Transverse colon (tissue), 3 donors: ENCODE measurements around the gene PCDHGB6.

ENCODE experiments used
- EP300 ChIP-seq: sonication (generic); formaldehyde crosslinking; IDR thresholded peaks from one replicate; pipeline ENCODE4 v1.6.1; 2017; ENCODE audit warnings: antibody characterized with exemption, low read depth
- TF ChIP-seq, protein P1 (sequence below), 5 experiments: fragments of 200-600 bp in 3 of 5; fragments of 450-650 bp in 2 of 5; sonication (generic) in 3 of 5; IDR thresholded peaks; 1 replicate in 2 of 5; 2 replicates in 3 of 5; pipeline ENCODE4 v1.5.1; 2016 to 2017; ENCODE audit warnings: antibody characterized with exemption in 5 of 5, inconsistent platforms in 3 of 5, mild to moderate bottlenecking in 2 of 5, moderate library complexity in 1 of 5

GRCh38 chr5:141366016-141366896, 41.6 kb upstream of the PCDHGB6 start:
- TF ChIP-seq, protein P1, sequence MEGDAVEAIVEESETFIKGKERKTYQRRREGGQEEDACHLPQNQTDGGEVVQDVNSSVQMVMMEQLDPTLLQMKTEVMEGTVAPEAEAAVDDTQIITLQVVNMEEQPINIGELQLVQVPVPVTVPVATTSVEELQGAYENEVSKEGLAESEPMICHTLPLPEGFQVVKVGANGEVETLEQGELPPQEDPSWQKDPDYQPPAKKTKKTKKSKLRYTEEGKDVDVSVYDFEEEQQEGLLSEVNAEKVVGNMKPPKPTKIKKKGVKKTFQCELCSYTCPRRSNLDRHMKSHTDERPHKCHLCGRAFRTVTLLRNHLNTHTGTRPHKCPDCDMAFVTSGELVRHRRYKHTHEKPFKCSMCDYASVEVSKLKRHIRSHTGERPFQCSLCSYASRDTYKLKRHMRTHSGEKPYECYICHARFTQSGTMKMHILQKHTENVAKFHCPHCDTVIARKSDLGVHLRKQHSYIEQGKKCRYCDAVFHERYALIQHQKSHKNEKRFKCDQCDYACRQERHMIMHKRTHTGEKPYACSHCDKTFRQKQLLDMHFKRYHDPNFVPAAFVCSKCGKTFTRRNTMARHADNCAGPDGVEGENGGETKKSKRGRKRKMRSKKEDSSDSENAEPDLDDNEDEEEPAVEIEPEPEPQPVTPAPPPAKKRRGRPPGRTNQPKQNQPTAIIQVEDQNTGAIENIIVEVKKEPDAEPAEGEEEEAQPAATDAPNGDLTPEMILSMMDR (IDR thresholded peaks at IDR 0.05): no peak
- TF ChIP-seq EP300: no peak
